Testis (tissue), 5 donors: Measurements from ENCODE around the gene HNRNPH1. TPM values are rescaled to one million over a fixed set of nuclear protein-coding genes. Genes with fewer than 3 reads are reported as not detected.
"Not testable (repeated sequence)": the region's sequence is repeated elsewhere in the genome, so short reads cannot be mapped to it uniquely, and the experiment has no call there.

Experiments used
- DNase-seq: peaks from one replicate; pipeline ENCODE4 v3.0.0-alpha.2; 2019
- H3K27ac ChIP-seq, 2 donors: fragments of 200-600 bp; sonication (generic); one replicate each; pipeline ENCODE4 v1.5.1; 2019
- H3K27me3 ChIP-seq: fragments of 200-600 bp; sonication (generic); one replicate; pipeline ENCODE4 v1.5.1; 2019
- H3K36me3 ChIP-seq: fragments of 200-600 bp; sonication (generic); one replicate; pipeline ENCODE4 v1.5.1; 2017; ENCODE audit warnings: low read depth; ENCODE audit errors: missing control alignments
- H3K4me1 ChIP-seq: fragments of 200-600 bp; sonication (generic); one replicate; pipeline ENCODE4 v1.5.1; 2019
- H3K4me3 ChIP-seq, 2 donors: fragments of 200-600 bp; sonication (generic); one replicate each; pipeline ENCODE4 v1.5.1; 2017 to 2019
- H3K9me3 ChIP-seq: fragments of 200-600 bp; sonication (generic); one replicate; pipeline ENCODE4 v1.5.1; 2017
- CTCF ChIP-seq, 3 experiments: fragments of 450-650 bp in 2 of 3; fragments of 200-600 bp in 1 of 3; sonication (generic) in 1 of 3; IDR thresholded peaks; one replicate each; pipeline ENCODE4 v1.5.1; 2016 to 2019; ENCODE audit warnings: antibody characterized with exemption in 3 of 3, mild to moderate bottlenecking in 2 of 3, moderate library complexity in 1 of 3
- POLR2A ChIP-seq: fragments of 450-650 bp; IDR thresholded peaks from one replicate; pipeline ENCODE4 v1.6.1; 2017; ENCODE audit warnings: antibody characterized with exemption, mild to moderate bottlenecking, moderate library complexity
- WGBS, 2 donors: methylation state at CpG; one replicate each; pipeline ENCODE4 v1.1.5; 2018; 5-methylcytosine and 5-hydroxymethylcytosine counted together
- intact Hi-C: fragments of 100-400 bp; cut with DNase I; formaldehyde crosslinking; loops from one replicate; pipeline ENCODE4 v1.15.1; 2023; ENCODE audit warnings: low total_unique reads
- long read RNA-seq, 2 donors: transcript quantifications; one replicate each; lab custom pipeline, GENCODE V29; 2026
- polyA plus RNA-seq: library from polyadenylated mRNA; stranded (reverse); fragments of 350-450 nt; fragmentation: Illumina TruSeq; extraction: RNeasy Lipid Tissue Mini Kit (QIAGEN cat#74804); gene quantifications from one replicate; pipeline ENCODE4 v1.2.3, GENCODE V29; 2014; ENCODE audit warnings: low read depth, low replicate concordance; ENCODE audit not compliant: insufficient read depth
- total RNA-seq, 2 donors: library from RNA; depleted of rRNA; stranded (reverse); fragments of >200 nt; gene quantifications; one replicate each; pipeline ENCODE4 v1.2.3, GENCODE V29; 2016

Gene HNRNPH1
- total RNA-seq (100 to 1,000 TPM; 626 to 636 TPM), polyA plus RNA-seq (395 TPM)
- long read RNA-seq, donor 1, full-length matches to known transcripts = 45 of 103 reads
- long read RNA-seq, donor 1, partial matches to known transcripts = 58 of 103 reads
- long read RNA-seq, donor 1, other reads (novel, unspliced or antisense) = 0 of 103 reads
- long read RNA-seq, donor 2, full-length matches to known transcripts = 19 of 56 reads
- long read RNA-seq, donor 2, partial matches to known transcripts = 37 of 56 reads
- long read RNA-seq, donor 2, other reads (novel, unspliced or antisense) = 0 of 56 reads

GRCh38 chr5:179623003-179623905 is at the start of gene HNRNPH1:
Gene HNRNPH1, minus strand, starts transcription at chr5:179623671. Its CDS starts 538 bp downstream, at chr5:179623133.
- peak within 1 kb of the TSS; percentile 99 to 100 for H3K27ac ChIP-seq
- intact Hi-C loops = loop anchor here (10.0 kb wide), 1 partner anchor 72 kb away; the partner anchor contains the start of gene CANX
- H3K9me3 ChIP-seq = no peaks in the 10 kb centered on the region
- H3K4me1 ChIP-seq = peaks cover 39% of the 10 kb centered on the region
- H3K27me3 ChIP-seq = no peaks in the 10 kb centered on the region
- peak; percentile 98 for DNase-seq
- H3K4me3 ChIP-seq = peak within 1 kb of the TSS; percentile 91 to 100
- WGBS, 2 donors = 0% methylated on average over 49 to 92 of the region's 92 CpGs
- TF ChIP-seq POLR2A (peak; percentile 97), CTCF (IDR thresholded peaks at IDR 0.05) (peak in 1 of 3 experiments; percentile 23)
- no peaks in the 10 kb centered on the region for H3K36me3 ChIP-seq

- Histone ChIP-seq H3K9me3 (no peaks in the 10 kb centered on the region), H3K36me3 (no peaks in the 10 kb centered on the region), H3K27me3 (no peaks in the 10 kb centered on the region), H3K27ac (no peak overlapping the region), H3K4me1 (no peaks in the 10 kb centered on the region), H3K4me3 (no peak overlapping the region)
- TF ChIP-seq CTCF (IDR thresholded peaks at IDR 0.05) (peak in 2 of 3 experiments; percentile 37 to 50), POLR2A (no peak)
- intact Hi-C loops = no loop called here
- WGBS, 2 donors = 62 to 66% methylated on average over 7 of the region's 7 CpGs
- peak; percentile 54 for DNase-seq
Observed at GRCh38 chr5:179668391-179668790, 44.9 kb upstream of the HNRNPH1 start.

GRCh38 chr5:179661647-179662046 is 38.2 kb upstream of the HNRNPH1 start:
- 83 to 87% methylated on average over 6 of the region's 6 CpGs for WGBS, 2 donors
- DNase-seq = not testable (repeated sequence)

GRCh38 chr5:179658179-179658856 is 34.8 kb upstream of the HNRNPH1 start:
- H3K27ac ChIP-seq, H3K27me3 ChIP-seq, H3K36me3 ChIP-seq, intact Hi-C loops, DNase-seq, H3K4me1 ChIP-seq, H3K9me3 ChIP-seq: not testable (repeated sequence)
- 1 to 5% methylated on average over 9 to 11 of the region's 29 CpGs for WGBS, 2 donors
- peak overlapping the region; percentile 37 to 49 for H3K4me3 ChIP-seq

More at GRCh38 chr5:179661647-179662046, 38.2 kb upstream of the HNRNPH1 start:
- H3K27me3 ChIP-seq, H3K36me3 ChIP-seq, intact Hi-C loops, H3K27ac ChIP-seq, H3K4me1 ChIP-seq, H3K9me3 ChIP-seq, H3K4me3 ChIP-seq: not testable (repeated sequence)

- H3K27me3 ChIP-seq, H3K27ac ChIP-seq, H3K4me1 ChIP-seq, DNase-seq, H3K4me3 ChIP-seq, H3K9me3 ChIP-seq, H3K36me3 ChIP-seq, intact Hi-C loops: not testable (repeated sequence)
- 59 to 76% methylated on average over 2 to 3 of the region's 50 CpGs for WGBS, 2 donors
Observed at GRCh38 chr5:179657302-179658178, 34.1 kb upstream of the HNRNPH1 start.
